KMS-11 (cell line): Measurements from ENCODE around the gene SUOX.

Experiments used
- H2AFZ ChIP-seq: fragments of 200-600 bp; sonication (generic); 2 replicates; pipeline ENCODE4 v1.6.1; 2016; ENCODE audit warnings: antibody characterized with exemption, mixed run types, low read depth
- H3K27ac ChIP-seq: fragments of 200-600 bp; sonication (generic); 2 replicates; pipeline ENCODE4 v1.6.1; 2016; ENCODE audit warnings: mild to moderate bottlenecking, mixed run types
- H3K27me3 ChIP-seq: fragments of 200-600 bp; sonication (generic); 2 replicates; pipeline ENCODE4 v1.6.1; 2017; ENCODE audit warnings: mild to moderate bottlenecking, low read depth, mixed run types, moderate library complexity; ENCODE audit not compliant: insufficient read depth
- H3K36me3 ChIP-seq: fragments of 200-600 bp; sonication (generic); 2 replicates; pipeline ENCODE4 v1.6.1; 2017; ENCODE audit warnings: mild to moderate bottlenecking, mixed run types; ENCODE audit not compliant: insufficient read depth
- H3K4me1 ChIP-seq: fragments of 200-600 bp; sonication (generic); 2 replicates; pipeline ENCODE4 v1.6.1; 2016; ENCODE audit warnings: mild to moderate bottlenecking, low read depth, mixed run types; ENCODE audit not compliant: poor library complexity, severe bottlenecking
- H3K4me2 ChIP-seq: fragments of 200-600 bp; sonication (generic); 2 replicates; pipeline ENCODE4 v1.7.0; 2016; ENCODE audit warnings: mild to moderate bottlenecking, mixed run types
- H3K4me3 ChIP-seq: fragments of 200-600 bp; sonication (generic); IDR thresholded peaks from 2 replicates; pipeline ENCODE4 v1.6.1; 2017; ENCODE audit warnings: low read depth, low read length, mixed read lengths; ENCODE audit not compliant: insufficient read depth
- H3K79me2 ChIP-seq: fragments of 200-600 bp; sonication (generic); 2 replicates; pipeline ENCODE4 v1.6.1; 2016; ENCODE audit warnings: low read depth, mixed run types; ENCODE audit not compliant: insufficient read depth
- H3K9ac ChIP-seq: fragments of 200-600 bp; sonication (generic); 2 replicates; pipeline ENCODE4 v1.6.1; 2016; ENCODE audit warnings: mild to moderate bottlenecking, mixed run types
- H4K20me1 ChIP-seq: fragments of 200-600 bp; sonication (generic); 2 replicates; pipeline ENCODE4 v1.6.1; 2016; ENCODE audit warnings: mild to moderate bottlenecking, mixed run types; ENCODE audit not compliant: insufficient read depth
- CTCF ChIP-seq: fragments of 200-600 bp; sonication (generic); conservative IDR thresholded peaks from 2 replicates; pipeline ENCODE4 v1.6.1; 2017; ENCODE audit warnings: low read depth, mild to moderate bottlenecking, antibody characterized with exemption, low read length, moderate library complexity, mixed read lengths

The SUOX gene

DNA sequence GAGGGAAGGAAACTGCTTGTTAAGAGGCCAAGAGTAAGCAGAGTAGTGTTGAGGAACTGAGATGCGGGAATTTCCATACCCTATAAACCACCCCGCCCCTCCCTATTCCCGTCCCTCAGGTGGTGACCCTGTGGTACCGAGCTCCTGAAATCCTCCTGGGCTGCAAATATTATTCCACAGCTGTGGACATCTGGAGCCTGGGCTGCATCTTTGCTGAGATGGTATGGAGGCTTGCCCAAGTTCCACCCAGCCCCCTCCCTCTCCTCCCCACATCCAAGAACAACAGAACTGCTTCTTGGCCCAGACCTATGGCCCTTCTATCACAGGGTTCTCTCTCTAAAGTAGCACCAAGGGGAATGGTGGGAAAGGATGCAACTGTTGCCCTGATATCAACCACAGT lies 27.7 kb upstream of the SUOX start:
- peaks cover 20% of the 10 kb centered on the region for H3K79me2 ChIP-seq
- H3K4me3 ChIP-seq: no peak overlapping the region
- no peak overlapping the region for H3K27ac ChIP-seq
- no peaks in the 10 kb centered on the region for H3K27me3 ChIP-seq
- H3K4me1 ChIP-seq: peaks cover 31% of the 10 kb centered on the region
- no peaks in the 10 kb centered on the region for H3K36me3 ChIP-seq
- H2AFZ ChIP-seq: no peak overlapping the region
- no peak overlapping the region for H3K4me2 ChIP-seq
- H3K9ac ChIP-seq: no peak overlapping the region
- TF ChIP-seq CTCF: no peak
- no peaks in the 10 kb centered on the region for H4K20me1 ChIP-seq

DNA sequence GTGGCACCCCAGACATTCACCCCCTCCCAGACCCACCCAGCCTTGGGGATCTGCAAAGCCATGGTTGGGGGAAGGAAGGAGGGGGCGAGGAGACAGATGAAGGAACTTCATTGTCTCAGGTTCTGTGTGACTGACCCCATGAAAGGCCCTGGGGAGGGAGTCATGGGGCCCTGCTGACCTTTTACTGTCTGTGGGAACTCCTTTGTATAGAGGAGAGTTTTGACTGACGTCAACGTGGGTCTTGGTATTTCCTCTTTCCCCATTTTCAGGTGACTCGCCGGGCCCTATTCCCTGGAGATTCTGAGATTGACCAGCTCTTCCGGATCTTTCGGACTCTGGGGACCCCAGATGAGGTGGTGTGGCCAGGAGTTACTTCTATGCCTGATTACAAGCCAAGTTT lies 26.3 kb upstream of the SUOX start:
- H3K4me3 ChIP-seq: no peak overlapping the region
- no peak overlapping the region for H3K4me2 ChIP-seq
- H3K79me2 ChIP-seq: peaks cover 34% of the 10 kb centered on the region
- H3K27me3 ChIP-seq: no peaks in the 10 kb centered on the region
- no peak overlapping the region for H3K27ac ChIP-seq
- no peak overlapping the region for H3K9ac ChIP-seq
- no peak for TF ChIP-seq CTCF
- no peaks in the 10 kb centered on the region for H4K20me1 ChIP-seq
- no peaks in the 10 kb centered on the region for H3K36me3 ChIP-seq
- no peak overlapping the region for H2AFZ ChIP-seq
- H3K4me1 ChIP-seq: peaks cover 38% of the 10 kb centered on the region

DNA sequence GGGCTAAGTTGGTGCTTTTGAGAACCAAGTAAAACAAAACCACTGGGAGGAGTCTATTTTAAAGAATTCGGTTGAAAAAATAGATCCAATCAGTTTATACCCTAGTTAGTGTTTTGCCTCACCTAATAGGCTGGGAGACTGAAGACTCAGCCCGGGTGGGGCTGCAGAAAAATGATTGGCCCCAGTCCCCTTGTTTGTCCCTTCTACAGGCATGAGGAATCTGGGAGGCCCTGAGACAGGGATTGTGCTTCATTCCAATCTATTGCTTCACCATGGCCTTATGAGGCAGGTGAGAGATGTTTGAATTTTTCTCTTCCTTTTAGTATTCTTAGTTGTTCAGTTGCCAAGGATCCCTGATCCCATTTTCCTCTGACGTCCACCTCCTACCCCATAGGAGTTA lies 25.0 kb upstream of the SUOX start:
- Histone ChIP-seq H3K27me3 (no peaks in the 10 kb centered on the region), H3K27ac (peak overlapping the region; percentile 35; the same call in 1 of the 2 replicates), H3K36me3 (no peaks in the 10 kb centered on the region), H3K9ac (no peak overlapping the region), H3K4me3 (no peak overlapping the region), H3K79me2 (peaks cover 44% of the 10 kb centered on the region), H2AFZ (no peak overlapping the region), H4K20me1 (no peaks in the 10 kb centered on the region), H3K4me1 (peaks cover 32% of the 10 kb centered on the region), H3K4me2 (peak overlapping the region; percentile 66; the same call in 1 of the 2 replicates)
- TF ChIP-seq CTCF: no peak

GRCh38 chr12:55972456-55972855 lies 24.6 kb upstream of the SUOX start:
- Histone ChIP-seq H2AFZ (peak overlapping the region; percentile 68; the same call in 1 of the 2 replicates), H3K27ac (peak overlapping the region; percentile 35; the same call in 1 of the 2 replicates), H3K4me1 (peaks cover 28% of the 10 kb centered on the region), H3K36me3 (no peaks in the 10 kb centered on the region), H3K9ac (peak overlapping the region; percentile 20; the same call in 1 of the 2 replicates), H3K27me3 (no peaks in the 10 kb centered on the region), H3K79me2 (peaks cover 44% of the 10 kb centered on the region), H3K4me3 (no peak overlapping the region), H4K20me1 (no peaks in the 10 kb centered on the region), H3K4me2 (peak overlapping the region; percentile 66)
- no peak for TF ChIP-seq CTCF
